Activated effector memory CD4-positive, alpha-beta T cell treated with Interleukin-2 at 50 U/mL for 16 hours (primary cell): ENCODE measurements around the gene PLEKHG3.

Experiments used
- DNase-seq: peaks from one replicate; pipeline ENCODE4 v3.0.0-alpha.2; 2020

The PLEKHG3 gene

DNA sequence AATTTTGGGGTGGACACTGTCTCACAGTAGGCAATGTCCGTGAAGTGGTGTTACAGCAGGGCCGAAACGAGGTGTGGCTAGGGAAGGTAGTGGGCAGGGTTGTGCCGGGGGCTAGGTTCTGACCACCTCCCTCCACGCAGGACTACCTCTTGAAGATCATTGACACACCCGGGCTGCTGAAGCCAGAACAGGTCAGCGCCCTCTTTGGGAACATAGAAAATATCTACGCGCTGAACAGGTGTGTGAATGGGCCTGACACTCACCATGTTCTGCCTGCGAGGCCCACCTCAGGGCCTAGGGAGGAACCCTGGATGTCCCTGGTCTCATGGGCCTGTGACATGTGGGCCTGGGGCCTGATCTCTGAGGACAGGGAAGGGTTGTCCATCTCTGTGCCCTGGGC, 24.6 kb downstream of the PLEKHG3 start:
- no peak for DNase-seq

DNA sequence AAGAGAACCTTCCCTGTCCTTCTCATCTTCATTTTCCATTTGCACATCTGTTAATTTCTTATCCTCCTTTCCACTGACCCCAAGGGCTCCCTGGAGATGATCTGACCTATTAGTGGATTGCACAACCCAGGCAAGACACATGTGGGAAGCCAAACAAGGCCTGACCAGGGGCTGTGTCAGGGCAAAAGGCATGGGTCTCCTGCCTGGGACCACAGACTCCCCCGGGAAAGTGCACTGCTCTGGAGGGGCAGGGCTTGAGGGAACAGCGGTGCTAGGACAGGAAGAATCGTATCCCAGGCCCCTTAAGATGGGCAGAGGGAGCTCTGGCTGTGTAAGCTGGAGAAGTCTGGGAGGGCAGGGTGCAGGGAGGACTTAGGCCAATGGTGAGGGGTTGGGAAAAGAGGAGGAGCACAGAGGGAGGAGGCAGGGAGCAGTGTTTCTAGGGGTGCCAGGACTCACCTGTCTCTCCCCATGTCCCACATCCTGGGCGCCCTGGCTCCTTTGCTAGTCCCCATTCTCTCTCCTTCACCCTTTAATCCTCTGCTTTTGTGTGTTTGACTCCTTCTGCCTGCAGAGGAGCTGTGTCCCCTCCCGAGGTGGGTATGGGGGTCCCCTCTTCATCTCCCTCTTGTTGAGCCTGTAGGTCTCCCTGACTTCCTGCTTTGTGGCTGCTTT, 25.3 kb downstream of the PLEKHG3 start:
- no peak for DNase-seq

DNA sequence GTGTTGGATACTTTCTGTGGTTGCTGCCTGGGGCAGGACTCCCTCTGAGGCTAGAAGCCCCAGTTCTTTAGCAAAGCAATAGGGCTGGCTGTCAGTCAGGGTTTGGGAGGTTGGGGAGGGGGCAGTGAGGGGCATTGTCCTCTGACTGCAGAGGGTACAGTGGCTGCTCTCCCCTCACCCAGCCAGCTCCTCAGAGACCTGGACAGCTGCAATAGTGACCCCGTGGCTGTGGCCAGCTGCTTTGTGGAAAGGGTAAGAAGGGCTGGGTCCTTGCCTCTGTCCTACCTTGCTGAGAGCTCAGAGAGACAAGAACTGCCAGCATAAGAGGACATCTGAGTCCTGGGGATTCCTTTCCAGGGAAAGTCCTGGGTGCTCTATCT, 25.8 kb downstream of the PLEKHG3 start:
- DNase-seq, result no peak

DNA sequence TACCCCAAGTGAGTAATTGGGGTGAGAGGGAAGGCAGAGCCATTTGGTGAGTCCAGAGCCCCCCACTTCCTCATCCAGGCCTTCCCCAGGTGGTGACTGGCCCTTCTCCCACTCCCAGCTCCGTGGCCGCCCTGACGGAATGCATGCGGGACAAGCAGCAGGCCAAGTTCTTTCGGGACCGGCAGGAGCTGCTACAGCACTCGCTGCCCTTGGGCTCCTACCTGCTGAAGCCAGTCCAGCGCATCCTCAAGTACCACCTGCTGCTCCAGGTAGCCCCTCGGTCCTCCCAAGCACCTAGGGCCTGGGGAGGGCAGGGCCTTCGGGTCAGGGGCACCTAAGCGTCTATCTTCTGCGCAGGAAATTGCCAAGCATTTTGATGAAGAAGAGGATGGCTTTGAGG, 26.5 kb downstream of the PLEKHG3 start:
- no peak for DNase-seq

DNA sequence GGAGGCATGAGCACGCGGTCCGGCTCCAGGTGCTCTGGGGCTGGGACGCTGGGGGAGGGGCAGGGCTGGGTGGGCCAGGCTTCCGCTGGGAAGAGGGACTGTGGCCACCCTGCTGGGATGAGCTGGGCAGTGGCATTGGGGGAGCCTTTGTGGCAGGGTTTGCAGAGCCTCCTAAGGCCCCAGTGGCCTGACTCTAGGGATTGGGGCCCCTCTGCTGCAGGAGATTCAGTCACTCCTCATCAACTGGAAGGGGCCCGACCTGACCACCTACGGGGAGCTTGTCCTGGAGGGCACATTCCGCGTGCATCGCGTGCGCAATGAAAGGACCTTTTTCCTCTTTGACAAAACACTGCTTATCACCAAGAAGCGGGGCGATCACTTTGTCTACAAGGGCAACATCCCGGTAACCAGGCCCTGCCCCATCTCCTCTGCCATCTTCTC, 26.9 kb downstream of the PLEKHG3 start:
- no peak for DNase-seq

DNA sequence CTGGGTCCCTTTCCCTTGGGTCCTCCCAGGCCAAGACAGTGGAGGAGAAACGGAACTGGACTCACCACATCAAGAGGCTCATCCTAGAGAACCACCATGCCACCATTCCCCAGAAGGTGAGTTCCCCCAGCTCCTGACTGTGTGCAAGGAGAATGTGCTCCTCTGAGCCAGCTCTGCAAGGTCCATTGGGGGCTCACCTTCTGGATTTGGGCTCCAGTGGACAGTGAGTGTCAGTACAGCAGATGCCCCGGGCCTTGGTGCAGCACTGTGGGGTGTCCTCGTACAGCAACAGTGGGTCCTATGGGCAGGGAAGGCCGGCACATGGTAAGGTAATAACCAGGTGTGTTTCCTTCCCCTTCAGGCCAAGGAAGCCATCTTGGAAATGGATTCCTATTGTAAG, 27.8 kb downstream of the PLEKHG3 start:
- no peak for DNase-seq

DNA sequence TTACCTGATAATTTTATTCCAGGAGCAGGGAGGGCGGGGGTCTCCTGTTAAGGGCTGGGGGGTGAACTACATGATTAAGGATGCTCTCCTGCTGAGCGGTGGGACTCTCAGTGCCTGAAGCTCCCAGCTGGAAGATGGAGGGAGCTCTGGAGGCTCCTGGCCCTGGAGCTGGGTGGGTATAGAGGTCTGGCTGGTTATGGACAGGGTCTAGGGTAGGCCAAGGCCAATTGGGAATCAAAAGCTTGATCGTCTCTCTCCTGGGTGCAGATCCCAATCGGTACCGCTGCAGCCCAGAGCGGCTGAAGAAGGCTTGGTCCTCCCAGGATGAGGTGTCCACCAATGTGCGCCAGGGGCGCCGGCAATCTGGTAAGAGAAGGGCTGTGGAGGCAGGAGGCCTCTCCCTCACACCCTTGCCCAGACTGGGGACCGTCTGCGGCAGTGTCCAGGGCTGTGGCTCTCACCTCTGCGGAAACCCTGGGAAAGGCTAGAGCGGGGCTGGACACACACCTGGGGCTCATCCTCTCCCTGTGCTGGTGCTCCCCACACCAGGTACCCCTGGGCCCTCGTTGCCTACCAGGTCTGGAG, 28.4 kb downstream of the PLEKHG3 start:
- DNase-seq, result no peak

DNA sequence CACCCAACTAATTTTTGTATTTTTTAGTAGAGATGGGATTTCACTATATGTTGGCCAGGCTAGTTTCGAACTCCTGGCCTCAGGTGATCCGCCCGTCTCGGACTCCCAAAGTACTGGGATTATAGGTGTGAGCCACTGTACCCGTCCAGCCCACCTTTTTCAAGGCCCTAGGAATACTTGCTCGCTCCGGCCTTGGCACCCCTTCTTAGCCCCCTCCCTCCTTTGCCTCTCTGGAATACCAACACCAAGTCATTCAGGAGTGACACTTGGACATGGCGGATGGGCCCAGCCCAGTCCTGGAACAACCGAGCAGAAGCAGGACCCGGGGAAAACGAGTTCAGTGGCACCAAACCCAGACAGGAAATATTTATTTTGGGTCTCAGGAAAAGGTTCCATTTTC, 29.1 kb downstream of the PLEKHG3 start:
- no peak for DNase-seq

DNA sequence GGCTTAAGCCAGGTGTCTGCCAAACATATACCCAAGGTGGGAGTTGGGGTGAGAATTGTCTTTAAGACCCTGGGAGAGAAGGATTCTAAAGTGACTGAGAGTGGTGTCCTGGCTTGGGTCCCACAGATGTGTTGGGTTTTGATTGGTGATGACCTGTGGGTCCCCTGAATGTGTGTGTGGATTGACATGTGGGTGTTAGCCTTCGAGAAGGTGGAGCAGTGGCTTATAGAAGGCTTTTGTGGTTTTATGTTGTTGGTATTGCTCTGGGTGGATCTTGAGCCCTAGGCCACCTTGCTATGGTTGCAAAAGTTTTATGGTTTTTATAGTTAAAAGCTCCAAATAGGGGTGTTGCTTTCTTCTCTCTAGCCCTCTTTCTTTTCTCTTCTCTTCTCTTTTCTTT, 29.7 kb downstream of the PLEKHG3 start:
- DNase-seq, result no peak

DNA sequence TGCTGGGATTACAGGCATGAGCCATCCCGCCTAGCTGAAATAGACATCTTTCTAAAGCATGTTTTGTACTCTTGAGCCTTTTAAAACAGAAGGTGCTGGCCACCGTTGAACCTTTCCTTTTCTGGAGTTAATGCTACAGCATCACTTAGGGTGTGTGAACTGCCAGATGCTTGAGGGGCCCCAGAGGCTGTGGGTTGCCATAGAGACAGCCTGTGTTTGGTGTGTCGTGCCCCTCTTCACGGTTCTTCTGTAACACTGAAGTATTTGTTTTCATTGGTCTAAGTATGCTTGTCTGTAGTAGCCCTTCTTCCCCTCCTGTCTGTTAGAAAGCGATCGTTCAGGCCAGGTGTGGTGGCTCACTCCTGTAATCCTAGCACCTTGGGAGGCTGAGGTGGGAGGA, 30.8 kb downstream of the PLEKHG3 start:
- no peak for DNase-seq

DNA sequence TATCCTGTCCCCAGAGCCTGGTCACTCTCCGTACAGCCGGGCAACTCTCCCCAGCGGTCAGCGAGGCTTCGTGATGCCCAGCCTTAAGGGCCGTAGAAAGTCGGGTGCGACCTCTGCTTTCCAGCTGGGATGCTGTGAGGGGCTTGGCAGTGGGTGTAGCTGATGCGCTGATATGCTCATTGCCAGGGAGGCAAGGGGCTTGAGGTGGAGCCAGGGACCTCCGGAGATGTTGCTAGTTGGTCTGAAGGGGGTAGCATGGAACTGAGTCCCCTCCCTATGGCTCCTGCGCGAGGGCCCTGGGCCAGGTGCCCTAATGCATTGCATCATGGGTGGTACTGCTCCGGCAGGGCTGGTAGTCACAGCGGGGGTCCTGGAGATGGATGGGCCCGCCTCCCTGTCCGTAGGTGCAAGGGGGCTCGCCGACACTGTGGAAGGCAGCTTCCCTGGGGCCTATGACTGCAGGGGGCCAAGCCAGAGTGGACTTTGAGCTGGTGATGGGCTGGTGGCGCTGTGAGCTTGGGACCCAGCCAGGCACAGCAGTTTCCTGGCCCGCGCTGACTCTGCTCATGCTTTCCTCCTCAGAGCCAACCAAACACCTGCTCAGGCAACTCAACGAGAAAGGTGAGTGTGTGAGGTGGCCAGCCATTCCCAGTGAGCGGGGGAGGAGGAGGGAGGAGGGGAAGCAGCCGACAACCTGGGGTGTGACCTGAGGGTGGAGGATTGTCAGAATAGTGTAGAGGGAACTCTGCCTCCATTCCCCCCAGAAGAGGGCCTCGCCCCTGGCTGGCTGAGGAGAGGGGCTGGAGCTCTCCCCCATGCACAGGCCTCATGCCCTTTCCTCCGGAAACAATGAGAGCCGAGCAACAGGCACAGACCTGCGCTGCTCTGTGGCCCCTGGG, 32.3 kb downstream of the PLEKHG3 start:
- no peak for DNase-seq

DNA sequence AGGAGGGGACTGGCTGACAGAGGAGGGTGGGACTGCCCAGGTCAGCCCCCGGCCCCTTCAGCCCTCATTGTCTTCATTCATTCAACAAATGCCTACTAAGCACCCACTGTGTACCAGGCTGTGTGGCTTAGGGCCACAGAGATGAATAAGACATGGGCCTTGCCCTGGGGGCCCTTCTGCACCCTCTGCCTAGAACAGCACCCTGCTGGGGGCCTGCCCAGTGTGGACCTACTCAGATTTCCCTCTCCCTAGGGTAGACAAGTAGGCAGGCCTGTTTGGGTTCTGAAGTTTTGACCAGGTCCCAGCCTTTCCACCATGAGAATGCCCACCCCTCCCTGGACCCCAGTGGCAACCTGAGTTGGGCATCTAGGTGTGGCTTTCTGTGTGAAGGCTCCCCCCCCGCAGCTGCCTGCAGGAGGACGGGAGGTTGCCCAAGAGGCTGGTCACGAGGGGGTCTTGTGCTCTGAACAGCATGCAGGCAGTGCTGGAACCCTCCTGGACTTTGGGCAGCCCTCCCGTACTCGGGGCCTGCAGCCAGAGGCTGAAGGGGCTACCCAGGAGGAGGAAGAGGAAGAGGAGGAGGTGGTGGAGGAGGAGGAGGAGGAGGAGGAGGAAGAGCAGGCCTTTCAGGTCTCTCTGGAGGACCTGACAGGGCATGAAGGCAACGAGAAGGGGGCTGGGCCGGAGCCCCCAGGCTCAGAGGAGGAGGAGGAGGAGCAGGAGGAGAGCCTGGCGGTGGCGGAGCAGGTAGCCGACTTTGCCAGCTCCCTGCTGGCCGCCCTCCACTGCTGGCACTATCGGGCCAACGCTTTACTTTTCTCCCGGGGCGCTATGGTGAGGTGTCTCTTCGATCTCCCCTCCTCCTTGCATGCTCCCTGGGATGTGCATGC, 33.4 kb downstream of the PLEKHG3 start:
- no peak for DNase-seq

DNA sequence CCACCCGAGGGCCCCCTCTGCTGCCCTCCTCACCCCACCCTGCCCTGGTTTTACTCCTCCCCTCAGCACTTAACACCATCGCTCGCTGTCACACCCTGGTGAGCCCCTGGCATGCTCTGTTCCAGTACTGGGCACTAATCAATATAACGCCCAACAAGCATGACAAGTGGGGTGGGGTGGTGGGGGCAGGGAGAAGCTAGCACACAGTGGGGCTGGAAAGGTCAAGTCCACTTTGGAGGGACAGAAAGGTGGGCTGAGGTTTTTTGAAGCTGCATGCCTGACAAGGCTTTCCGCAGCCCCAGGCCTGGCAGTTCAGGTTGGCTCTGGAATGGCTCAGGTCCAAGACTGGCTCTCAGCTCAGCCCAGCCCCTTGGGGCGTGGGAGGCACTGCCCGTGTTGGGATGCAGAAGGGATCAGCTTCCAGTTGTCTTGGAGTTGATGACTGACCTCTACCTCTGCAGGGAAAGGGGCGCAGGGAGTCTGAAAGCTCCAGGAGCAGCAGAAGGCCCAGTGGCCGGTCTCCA, 34.1 kb downstream of the PLEKHG3 start:
- DNase-seq, result no peak

DNA sequence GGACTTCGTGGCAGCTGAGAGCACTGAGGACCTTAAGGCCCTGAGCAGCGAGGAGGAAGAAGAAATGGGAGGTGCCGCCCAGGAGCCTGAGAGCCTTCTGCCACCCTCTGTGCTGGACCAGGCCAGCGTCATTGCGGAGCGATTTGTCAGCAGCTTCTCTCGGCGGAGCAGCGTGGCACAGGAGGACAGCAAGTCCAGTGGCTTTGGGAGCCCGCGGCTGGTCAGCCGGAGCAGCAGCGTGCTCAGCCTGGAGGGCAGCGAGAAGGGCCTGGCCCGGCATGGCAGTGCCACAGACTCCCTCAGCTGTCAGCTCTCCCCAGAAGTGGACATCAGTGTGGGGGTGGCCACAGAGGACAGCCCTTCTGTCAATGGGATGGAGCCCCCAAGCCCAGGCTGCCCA, 37.0 kb downstream of the PLEKHG3 start:
- no peak for DNase-seq

DNA sequence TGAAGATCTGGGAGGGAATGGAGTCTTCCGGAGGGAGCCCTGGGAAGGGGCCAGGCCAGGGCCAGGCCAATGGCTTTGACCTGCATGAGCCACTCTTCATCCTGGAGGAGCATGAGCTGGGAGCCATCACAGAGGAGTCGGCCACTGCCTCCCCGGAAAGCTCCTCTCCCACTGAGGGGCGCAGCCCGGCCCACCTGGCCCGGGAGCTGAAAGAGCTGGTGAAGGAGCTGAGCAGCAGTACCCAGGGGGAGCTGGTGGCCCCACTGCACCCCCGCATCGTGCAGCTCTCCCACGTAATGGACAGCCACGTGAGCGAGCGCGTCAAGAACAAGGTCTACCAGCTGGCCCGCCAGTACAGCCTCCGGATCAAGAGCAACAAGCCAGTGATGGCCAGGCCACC, 37.7 kb downstream of the PLEKHG3 start:
- no peak for DNase-seq

DNA sequence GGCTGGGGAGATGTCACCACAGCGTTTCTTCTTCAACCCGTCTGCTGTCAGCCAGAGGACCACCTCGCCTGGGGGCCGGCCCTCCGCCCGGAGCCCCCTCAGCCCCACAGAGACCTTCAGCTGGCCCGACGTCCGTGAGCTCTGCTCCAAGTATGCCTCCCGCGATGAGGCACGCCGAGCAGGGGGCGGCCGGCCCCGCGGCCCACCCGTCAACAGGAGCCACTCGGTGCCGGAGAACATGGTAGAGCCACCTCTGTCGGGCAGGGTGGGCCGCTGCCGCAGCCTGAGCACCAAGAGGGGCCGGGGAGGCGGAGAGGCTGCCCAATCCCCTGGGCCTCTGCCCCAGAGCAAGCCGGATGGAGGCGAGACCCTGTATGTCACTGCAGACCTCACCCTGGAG, 38.8 kb downstream of the PLEKHG3 start:
- DNase-seq, result no peak

DNA sequence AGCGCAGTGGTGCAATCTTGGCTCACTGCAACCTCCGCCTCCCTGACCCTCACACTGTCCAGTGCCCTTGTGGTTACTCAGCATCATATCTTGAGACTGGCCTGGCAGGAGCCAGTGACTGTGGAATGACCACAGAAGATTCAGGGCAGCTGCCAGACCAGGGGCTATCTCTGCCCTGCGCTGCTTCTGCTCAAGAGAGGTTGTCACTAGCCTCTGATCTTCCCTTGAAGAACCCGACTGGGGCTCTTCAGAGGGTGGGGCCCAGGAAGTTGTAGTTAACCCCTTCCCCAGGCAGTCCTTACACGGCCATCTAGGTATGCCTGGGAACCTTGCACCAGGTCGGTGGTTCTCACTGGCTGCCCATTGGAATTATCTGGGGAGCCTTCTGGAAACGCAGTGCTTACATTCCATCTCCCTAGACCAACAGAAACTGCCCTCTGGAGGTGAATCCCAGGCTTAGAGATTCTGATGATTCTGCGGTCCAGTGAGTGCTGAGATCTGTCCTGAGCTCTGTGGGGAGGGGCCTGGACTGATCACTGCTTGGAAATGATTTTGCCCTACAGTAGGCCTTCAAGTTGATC, 41.4 kb downstream of the PLEKHG3 start:
- no peak for DNase-seq

DNA sequence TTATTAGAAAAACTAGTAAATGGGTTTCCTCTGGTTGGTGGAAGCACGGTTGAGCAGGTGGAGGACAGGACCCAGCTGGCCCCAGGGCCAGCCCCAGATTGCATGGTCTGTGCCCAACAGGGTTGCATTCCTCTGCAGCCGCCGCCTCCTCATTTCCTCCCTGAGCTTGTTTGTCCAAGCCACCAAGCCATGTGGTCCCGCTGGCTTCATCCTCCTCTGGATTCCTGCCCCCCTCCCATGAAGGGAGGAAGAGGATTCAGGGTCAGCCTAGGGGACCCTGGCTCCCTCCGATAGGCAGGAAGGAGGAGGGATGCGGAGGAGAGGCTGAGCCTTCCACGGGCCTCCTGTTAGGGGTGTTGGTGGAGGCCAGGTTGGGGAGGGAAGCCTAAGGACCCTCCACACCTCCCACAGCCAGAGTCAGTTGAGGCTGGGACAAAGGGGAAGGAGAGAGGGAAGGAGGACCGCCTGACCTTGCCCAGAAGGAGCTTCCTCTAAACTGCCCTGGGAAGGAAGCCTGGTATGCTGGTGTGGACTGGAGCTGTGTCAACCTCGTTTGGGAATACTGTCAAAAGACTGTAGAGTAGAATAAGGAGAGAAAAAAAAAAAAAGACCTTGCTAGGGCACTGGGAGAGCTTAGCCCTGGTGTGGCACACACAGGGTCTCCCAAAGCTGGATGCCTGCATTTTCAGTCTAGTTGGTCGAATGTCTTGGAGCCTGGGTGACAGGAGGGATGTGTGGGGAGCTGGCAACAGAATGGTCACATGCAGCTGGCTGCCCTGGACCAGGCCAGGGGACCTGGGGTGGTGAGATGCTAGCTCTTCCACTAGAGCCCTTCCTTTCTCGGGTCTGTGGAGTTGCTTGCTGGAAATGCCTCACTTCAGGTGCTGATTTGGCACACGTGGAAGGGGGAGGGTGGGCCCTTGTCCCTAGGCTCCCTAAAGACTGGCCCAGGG, 42.4 kb downstream of the PLEKHG3 start:
- DNase-seq, result no peak

DNA sequence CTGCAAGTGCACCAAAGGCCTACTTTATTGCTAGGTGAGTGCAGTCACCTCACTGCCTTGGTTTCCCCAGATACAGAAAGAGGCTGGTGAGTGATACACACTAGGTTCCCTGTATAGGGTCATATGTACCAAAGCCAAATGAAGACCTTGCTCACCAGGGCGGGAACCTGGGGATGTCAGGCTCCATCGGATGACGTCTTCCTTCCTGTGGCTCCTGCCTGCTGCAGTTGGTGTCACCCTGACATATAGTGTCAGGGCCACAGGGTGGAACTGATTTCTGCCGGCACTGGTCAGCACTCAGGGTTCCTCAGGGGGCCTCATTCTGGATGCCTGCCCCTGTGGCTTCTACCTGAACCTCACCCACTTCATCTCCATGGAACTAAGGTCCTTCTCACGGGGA, 43.1 kb downstream of the PLEKHG3 start:
- DNase-seq, result no peak

DNA sequence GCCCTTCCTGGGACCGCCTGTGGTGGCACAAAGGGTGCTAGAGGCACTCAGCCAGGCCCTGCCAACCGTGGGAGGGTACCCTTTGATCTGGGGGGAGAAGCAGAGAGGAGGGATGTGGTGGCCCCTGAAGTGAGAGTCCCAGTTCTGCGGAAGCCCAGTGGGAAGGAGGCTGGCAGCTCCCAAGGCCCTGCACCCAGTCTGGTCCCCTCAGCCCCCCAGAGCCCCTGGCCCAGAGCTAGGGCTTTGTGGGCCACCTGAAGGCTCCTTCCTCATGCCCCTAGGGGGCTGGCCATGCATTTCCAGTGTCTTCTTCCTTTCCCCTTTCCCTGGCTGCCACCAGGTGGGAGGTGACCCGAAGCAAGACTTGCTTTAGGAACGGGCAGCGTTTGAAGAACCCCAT, 44.3 kb downstream of the PLEKHG3 start:
- no peak for DNase-seq

DNA sequence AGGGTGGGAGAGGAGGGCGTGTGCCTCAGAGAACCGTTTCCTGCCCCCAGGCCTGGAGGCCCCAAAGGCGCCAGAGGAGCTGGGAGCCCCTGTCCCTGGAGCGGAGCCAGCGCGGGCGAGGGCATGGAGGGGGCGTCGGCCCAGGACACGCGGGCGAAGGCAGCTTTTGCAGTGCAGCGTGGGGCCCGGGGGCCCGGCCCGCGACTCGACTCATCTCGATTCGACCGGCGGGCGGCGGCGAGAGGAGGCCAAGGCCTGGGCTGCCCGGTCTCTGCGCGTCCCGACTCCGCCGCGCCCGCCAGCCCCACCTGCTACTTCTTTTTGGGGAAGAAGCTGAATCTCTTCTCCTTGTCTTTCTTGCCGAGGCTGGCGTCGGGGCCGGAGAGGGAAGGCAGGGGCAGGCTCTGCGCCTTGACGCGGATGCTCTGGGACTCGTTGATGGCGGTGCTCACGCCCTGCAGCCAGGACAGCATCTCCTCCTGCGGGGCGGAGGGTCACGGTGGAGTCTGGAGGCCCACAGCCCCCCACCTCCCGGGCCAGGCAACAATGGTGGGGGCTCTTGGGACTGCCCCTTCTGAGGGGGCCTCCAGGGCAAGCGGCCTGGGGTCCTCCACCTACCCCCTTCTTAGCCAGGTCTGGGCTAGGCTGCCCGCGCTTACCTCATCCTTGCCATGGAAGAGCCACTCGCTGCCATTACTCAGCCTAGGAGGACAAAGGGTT, 44.9 kb downstream of the PLEKHG3 start:
- DNase-seq, result no peak
